HCT116 (cell line): ENCODE results near the gene DDX10. TPM values are rescaled to one million over a fixed set of nuclear protein-coding genes. Genes with fewer than 3 reads are reported as not detected.

Source experiments
- ATAC-seq: fragments of 200-7000 bp; cut with Tn5 transposase; 2 replicates; pipeline ENCODE4 v1.9.1; 2020; ENCODE audit warnings: mild to moderate bottlenecking, moderate library complexity
- BruUV-seq: library from RNA; stranded (reverse); fragments of 400-500 nt; replicated peaks from 2 replicates; lab custom pipeline; 2021; lab: Mats Ljungman, UMichigan
- CTCF ChIA-PET: fragments of 300-600 bp; sonication (Branson Sonifier 250); formaldehyde crosslinking; loops from one replicate; lab custom pipeline; 2021; ENCODE audit warnings: antibody characterized with exemption; lab: Charles Lee
- POLR2A ChIA-PET: fragments of 300-600, 350-600 bp; sonication (Branson Sonifier 250); formaldehyde crosslinking; loops from one replicate; lab custom pipeline; 2021; ENCODE audit warnings: antibody characterized with exemption; lab: Charles Lee
- RAD21 ChIA-PET, 2 experiments: fragments of 300-600 bp; sonication (Branson Sonifier 250); formaldehyde crosslinking; loops; one replicate each; lab custom pipeline; 2023; ENCODE audit warnings: low total read pairs in 2 of 2; ENCODE audit not compliant: uncharacterized antibody in 2 of 2, unreplicated experiment in 2 of 2, low non-redundant PET in 1 of 2; lab: Charles Lee
- DNase-seq: peaks from one replicate; pipeline ENCODE4 v3.0.0-alpha.2; 2010; ENCODE audit warnings: low read depth, low spot score
- H2AFZ ChIP-seq: fragments of 200-600 bp; shearing (Covaris generic), sonication (generic); 2 replicates; pipeline ENCODE4 v1.6.1; 2017; ENCODE audit warnings: low read depth, mixed run types, mixed read lengths, antibody characterized with exemption, low read length; ENCODE audit not compliant: poor library complexity, severe bottlenecking
- H3K27ac ChIP-seq: 2 replicates; pipeline ENCODE4 v1.5.1; 2012; ENCODE audit warnings: low read depth, low read length
- H3K27me3 ChIP-seq: fragments of 200-600 bp; sonication (generic); 2 replicates; pipeline ENCODE4 v1.6.1; 2016; ENCODE audit warnings: mixed run types, low read length, mixed read lengths; ENCODE audit not compliant: insufficient read depth
- H3K36me3 ChIP-seq, 2 experiments: fragments of 200-500 bp in 1 of 2; fragments of 200-600 bp in 1 of 2; sonication (Bioruptor generic) in 1 of 2; sonication (generic) in 1 of 2; 2 replicates each; pipeline versions ENCODE4 v1.5.1 to v1.6.1; 2014 to 2016; ENCODE audit warnings: low read length in 2 of 2, inconsistent platforms in 1 of 2, mixed read lengths in 1 of 2, mixed run types in 1 of 2; ENCODE audit not compliant: insufficient read depth in 2 of 2, control insufficient read depth in 1 of 2
- H3K4me1 ChIP-seq, 2 experiments: fragments of 200-600 bp in 1 of 2; sonication (generic) in 1 of 2; 2 replicates each; pipeline versions ENCODE4 v1.5.1 to v1.6.1; 2012 to 2017; ENCODE audit warnings: low read length in 2 of 2, inconsistent platforms in 1 of 2, mild to moderate bottlenecking in 1 of 2, mixed read lengths in 1 of 2, mixed run types in 1 of 2, moderate library complexity in 1 of 2; ENCODE audit not compliant: insufficient read depth in 2 of 2, control insufficient read depth in 1 of 2
- H3K4me2 ChIP-seq: fragments of 200-600 bp; sonication (generic); 2 replicates; pipeline ENCODE4 v1.6.1; 2017; ENCODE audit warnings: mixed run types, low read length, mixed read lengths
- H3K4me3 ChIP-seq, 2 experiments: fragments of 200-600 bp in 1 of 2; sonication (generic) in 1 of 2; replicated peaks in 1 of 2; 2 replicates each; pipeline ENCODE4 v1.5.1; 2011 to 2016; ENCODE audit warnings: low read length in 2 of 2, control low read depth in 1 of 2, low read depth in 1 of 2, mild to moderate bottlenecking in 1 of 2, mixed read lengths in 1 of 2, mixed run types in 1 of 2
- H3K79me2 ChIP-seq: fragments of 200-600 bp; sonication (generic); 2 replicates; pipeline ENCODE4 v1.6.1; 2017; ENCODE audit warnings: mild to moderate bottlenecking, mixed run types, low read length, moderate library complexity, mixed read lengths; ENCODE audit not compliant: insufficient read depth
- H3K9ac ChIP-seq: fragments of 200-600 bp; sonication (generic); 2 replicates; pipeline ENCODE4 v1.6.1; 2016; ENCODE audit warnings: low read length, mixed read lengths
- H3K9me2 ChIP-seq: fragments of 200-600 bp; sonication (generic), shearing (Covaris generic); 2 replicates; pipeline ENCODE4 v1.6.1; 2017; ENCODE audit warnings: mixed run types, mild to moderate bottlenecking, moderate library complexity; ENCODE audit not compliant: insufficient read depth
- H3K9me3 ChIP-seq, 2 experiments: fragments of 200-500 bp in 1 of 2; fragments of 200-600 bp in 1 of 2; sonication (Bioruptor generic) in 1 of 2; sonication (generic) in 1 of 2; 2 replicates each; pipeline ENCODE4 v1.6.1; 2014 to 2017; ENCODE audit warnings: low read length in 2 of 2, mixed read lengths in 2 of 2, inconsistent platforms in 1 of 2, low read depth in 1 of 2, mild to moderate bottlenecking in 1 of 2, mixed run types in 1 of 2, moderate library complexity in 1 of 2; ENCODE audit not compliant: control insufficient read depth in 1 of 2, insufficient read depth in 1 of 2
- H4K20me1 ChIP-seq: fragments of 200-600 bp; sonication (generic), shearing (Covaris generic); 2 replicates; pipeline ENCODE4 v1.6.1; 2017; ENCODE audit warnings: mixed run types, mild to moderate bottlenecking, moderate library complexity; ENCODE audit not compliant: insufficient read depth
- CBX3 ChIP-seq: IDR thresholded peaks from 2 replicates; pipeline ENCODE4 v1.6.1; 2012; ENCODE audit warnings: low read depth
- CTCF ChIP-seq, 3 experiments: fragments of 200-600 bp in 1 of 3; sonication (generic) in 1 of 3; IDR thresholded peaks in 2 of 3; conservative IDR thresholded peaks in 1 of 3; 2 replicates each; pipeline ENCODE4 v1.5.1; 2012 to 2017; ENCODE audit warnings: low read depth in 2 of 3, low read length in 2 of 3, antibody characterized with exemption in 1 of 3, borderline replicate concordance in 1 of 3, control low read depth in 1 of 3, mild to moderate bottlenecking in 1 of 3, mixed read lengths in 1 of 3, mixed run types in 1 of 3, moderate library complexity in 1 of 3; ENCODE audit not compliant: insufficient read depth in 1 of 3
- EGR1 ChIP-seq: IDR thresholded peaks from 2 replicates; pipeline ENCODE4 v1.6.1; 2012; ENCODE audit warnings: low read depth
- ELF1 ChIP-seq: IDR thresholded peaks from 2 replicates; pipeline ENCODE4 v1.6.1; 2012; ENCODE audit warnings: low read depth, borderline replicate concordance
- EZH2 ChIP-seq: fragments of 200-600 bp; sonication (generic); IDR thresholded peaks from 2 replicates; pipeline ENCODE4 v1.6.1; 2017; ENCODE audit warnings: antibody characterized with exemption, mixed run types
- RAD21 ChIP-seq: IDR thresholded peaks from 2 replicates; pipeline ENCODE4 v1.6.1; 2012; ENCODE audit warnings: low read depth, mild to moderate bottlenecking
- SIN3A ChIP-seq: IDR thresholded peaks from 2 replicates; pipeline ENCODE4 v1.6.1; 2012; ENCODE audit warnings: low read depth
- SP1 ChIP-seq: IDR thresholded peaks from 2 replicates; pipeline ENCODE4 v1.6.1; 2012; ENCODE audit warnings: low read depth
- SRF ChIP-seq: IDR thresholded peaks from 2 replicates; pipeline ENCODE4 v1.6.1; 2012; ENCODE audit warnings: low read depth
- TCF7L2 ChIP-seq: IDR thresholded peaks from 2 replicates; pipeline ENCODE4 v1.7.0; 2011; ENCODE audit warnings: borderline replicate concordance, inconsistent platforms; ENCODE audit not compliant: insufficient read depth, insufficient read length; ENCODE audit errors: extremely low read depth
- intact Hi-C: fragments of 100-400 bp; cut with micrococcal nuclease; formaldehyde crosslinking; loops from 2 replicates; pipeline ENCODE4 v1.10.0; 2022
- total RNA-seq: library from RNA; stranded (reverse); gene quantifications from one replicate; pipeline ENCODE4 v1.2.1, GENCODE V29; 2021; ENCODE audit not compliant: unreplicated experiment
- TF ChIP-seq, protein P1 (sequence below): IDR thresholded peaks from 2 replicates; pipeline ENCODE4 v1.6.1; 2012; ENCODE audit warnings: low read depth

The DDX10 gene
- total RNA-seq, 1 experiment from 2014 or later = 66.5 TPM

DNA sequence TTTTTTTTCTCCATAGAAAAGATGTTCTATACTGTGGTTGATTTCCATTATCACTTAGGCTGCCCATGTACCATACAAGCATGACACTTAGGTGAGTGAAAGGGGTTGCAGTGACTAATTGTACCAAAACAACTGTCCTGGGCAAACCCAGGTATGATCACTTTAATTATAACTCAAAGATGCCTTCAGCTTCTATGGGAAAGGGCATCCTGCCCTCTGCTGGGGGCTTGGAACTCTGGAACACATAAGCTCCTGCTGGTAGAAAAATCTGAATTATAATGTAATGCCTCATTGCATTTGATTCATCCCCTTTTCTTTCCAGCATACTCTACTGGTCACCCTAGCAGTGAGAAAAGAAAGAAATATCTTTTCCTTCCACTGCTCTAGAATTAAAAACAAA lies 206.3 kb downstream of the DDX10 start (continued):
- TF ChIP-seq, protein P1, sequence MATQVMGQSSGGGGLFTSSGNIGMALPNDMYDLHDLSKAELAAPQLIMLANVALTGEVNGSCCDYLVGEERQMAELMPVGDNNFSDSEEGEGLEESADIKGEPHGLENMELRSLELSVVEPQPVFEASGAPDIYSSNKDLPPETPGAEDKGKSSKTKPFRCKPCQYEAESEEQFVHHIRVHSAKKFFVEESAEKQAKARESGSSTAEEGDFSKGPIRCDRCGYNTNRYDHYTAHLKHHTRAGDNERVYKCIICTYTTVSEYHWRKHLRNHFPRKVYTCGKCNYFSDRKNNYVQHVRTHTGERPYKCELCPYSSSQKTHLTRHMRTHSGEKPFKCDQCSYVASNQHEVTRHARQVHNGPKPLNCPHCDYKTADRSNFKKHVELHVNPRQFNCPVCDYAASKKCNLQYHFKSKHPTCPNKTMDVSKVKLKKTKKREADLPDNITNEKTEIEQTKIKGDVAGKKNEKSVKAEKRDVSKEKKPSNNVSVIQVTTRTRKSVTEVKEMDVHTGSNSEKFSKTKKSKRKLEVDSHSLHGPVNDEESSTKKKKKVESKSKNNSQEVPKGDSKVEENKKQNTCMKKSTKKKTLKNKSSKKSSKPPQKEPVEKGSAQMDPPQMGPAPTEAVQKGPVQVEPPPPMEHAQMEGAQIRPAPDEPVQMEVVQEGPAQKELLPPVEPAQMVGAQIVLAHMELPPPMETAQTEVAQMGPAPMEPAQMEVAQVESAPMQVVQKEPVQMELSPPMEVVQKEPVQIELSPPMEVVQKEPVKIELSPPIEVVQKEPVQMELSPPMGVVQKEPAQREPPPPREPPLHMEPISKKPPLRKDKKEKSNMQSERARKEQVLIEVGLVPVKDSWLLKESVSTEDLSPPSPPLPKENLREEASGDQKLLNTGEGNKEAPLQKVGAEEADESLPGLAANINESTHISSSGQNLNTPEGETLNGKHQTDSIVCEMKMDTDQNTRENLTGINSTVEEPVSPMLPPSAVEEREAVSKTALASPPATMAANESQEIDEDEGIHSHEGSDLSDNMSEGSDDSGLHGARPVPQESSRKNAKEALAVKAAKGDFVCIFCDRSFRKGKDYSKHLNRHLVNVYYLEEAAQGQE = no peak
- TF ChIP-seq SP1 = no peak
- TF ChIP-seq CTCF (IDR thresholded peaks at IDR 0.05 in 2 of 3, conservative IDR thresholded peaks at IDR 0.05 in 1 of 3; ENCODE audit: borderline replicate concordance in 1 of 3, insufficient read depth in 1 of 3, low read depth in 2 of 3, low read length in 2 of 3) = peak; percentile 48 to 72 (median 70); a peak in 5 of 6 replicates
- TF ChIP-seq SRF = no peak
- no peak for TF ChIP-seq EGR1
- TF ChIP-seq EZH2 = no peak
- TF ChIP-seq, all 23 proteins: peak for 3

DNA sequence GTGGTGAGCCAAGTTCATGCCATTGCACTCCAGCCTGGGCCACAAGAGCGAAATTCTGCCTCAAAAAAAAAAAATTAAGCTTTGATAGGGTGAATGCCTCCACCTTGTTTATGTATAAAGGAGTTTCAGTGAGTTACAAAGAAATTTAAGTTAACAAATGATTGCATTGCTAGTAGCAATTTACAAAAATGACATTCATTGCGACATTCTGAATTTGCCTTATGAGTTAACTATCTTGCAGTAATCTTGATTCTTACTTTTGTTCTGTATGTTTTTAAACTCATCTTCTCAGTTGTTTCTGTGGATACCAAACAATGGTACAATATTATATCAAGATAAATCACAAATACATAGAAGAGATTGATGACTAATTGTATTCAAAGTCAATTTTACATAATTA lies 207.0 kb downstream of the DDX10 start:
- H3K27ac ChIP-seq = peak overlapping the region; percentile 75

More for the DNA sequence above, 207.0 kb downstream of the DDX10 start:
- TF ChIP-seq ELF1 (no peak), CBX3 (no peak), SIN3A (no peak), SP1 (no peak), EGR1 (no peak), RAD21 (no peak), TCF7L2 (no peak)
- H3K4me3 ChIP-seq = no peak overlapping the region
- H3K79me2 ChIP-seq = peaks cover 8% of the 10 kb centered on the region; the same call in 1 of the 2 replicates
- DNase-seq (no peak), ATAC-seq (no peak)
- no TSS peak for BruUV-seq
- H4K20me1 ChIP-seq = no peaks in the 10 kb centered on the region
- H3K4me1 ChIP-seq = peaks cover 30 to 42% of the 10 kb centered on the region in 2 experiments
- ChIA-PET RAD21 (interaction anchor here (0.6 to 1.2 kb wide), 2 partner anchors 174 to 764 kb away, joined by 3 to 4 read pairs; no protein-coding TSS in a partner anchor), POLR2A (interaction anchor here (1.5 kb wide), 1 partner anchor 13 kb away, joined by 3 read pairs; no protein-coding TSS in a partner anchor), CTCF (interaction anchor here (0.5 to 2.7 kb wide), 17 partner anchors 9 to 754 kb away, joined by 3 to 23 read pairs (median 4); partner anchors contain the start of gene DDX10)
- intact Hi-C loops = loop anchor here (1.0 to 10.0 kb wide), 2 partner anchors 174 to 1063 kb away; no protein-coding TSS in a partner anchor
- H3K9ac ChIP-seq = no peak overlapping the region
- no peaks in the 10 kb centered on the region for H3K27me3 ChIP-seq
- H3K9me2 ChIP-seq = no peaks in the 10 kb centered on the region
- no peaks in the 10 kb centered on the region for H3K9me3 ChIP-seq
- H3K4me2 ChIP-seq = no peak overlapping the region
- H2AFZ ChIP-seq = no peak overlapping the region
- H3K36me3 ChIP-seq = no peaks in the 10 kb centered on the region
